IPS-11a (cell line): ENCODE results near the gene ELK3.

Source experiments
- H3K4me3 ChIP-seq: one replicate; pipeline ENCODE4 v1.5.1; 2013; ENCODE audit warnings: low read depth, low read length, control low read depth

Gene ELK3

GRCh38 chr12:96256672-96257361 is 62.6 kb downstream of the ELK3 start:
- H3K4me3 ChIP-seq = no peak overlapping the region

GRCh38 chr12:96257550-96258103 is 63.5 kb downstream of the ELK3 start:
- no peak overlapping the region for H3K4me3 ChIP-seq

- H3K4me3 ChIP-seq = no peak overlapping the region
Measured at GRCh38 chr12:96258104-96258961, 64.2 kb downstream of the ELK3 start.

GRCh38 chr12:96260231-96260630 is 66.1 kb downstream of the ELK3 start:
- no peak overlapping the region for H3K4me3 ChIP-seq

- H3K4me3 ChIP-seq = no peak overlapping the region
Measured at GRCh38 chr12:96260644-96261043, 66.5 kb downstream of the ELK3 start.

- H3K4me3 ChIP-seq = no peak overlapping the region
Measured at GRCh38 chr12:96261557-96261956, 67.4 kb downstream of the ELK3 start.

GRCh38 chr12:96263449-96263902 is 69.3 kb downstream of the ELK3 start:
- no peak overlapping the region for H3K4me3 ChIP-seq

- H3K4me3 ChIP-seq = no peak overlapping the region
Measured at GRCh38 chr12:96265400-96265799, 71.2 kb downstream of the ELK3 start.

- no peak overlapping the region for H3K4me3 ChIP-seq
Measured at GRCh38 chr12:96265836-96266235, 71.7 kb downstream of the ELK3 start.

GRCh38 chr12:96266238-96266637 is 72.1 kb downstream of the ELK3 start:
- no peak overlapping the region for H3K4me3 ChIP-seq

- no peak overlapping the region for H3K4me3 ChIP-seq
Measured at GRCh38 chr12:96271469-96272199, 77.5 kb downstream of the ELK3 start.

GRCh38 chr12:96274331-96274730 is 80.2 kb downstream of the ELK3 start:
- H3K4me3 ChIP-seq = no peak overlapping the region

GRCh38 chr12:96285158-96285557 is 91.0 kb downstream of the ELK3 start:
- H3K4me3 ChIP-seq = no peak overlapping the region

- H3K4me3 ChIP-seq = no peak overlapping the region
Measured at GRCh38 chr12:96289067-96289466, 94.9 kb downstream of the ELK3 start.

GRCh38 chr12:96293093-96293492 is 98.9 kb downstream of the ELK3 start:
- H3K4me3 ChIP-seq = no peak overlapping the region

- H3K4me3 ChIP-seq = no peak overlapping the region
Measured at GRCh38 chr12:96294831-96295230, 100.7 kb downstream of the ELK3 start.

GRCh38 chr12:96295532-96296160 is 101.5 kb downstream of the ELK3 start:
- H3K4me3 ChIP-seq = no peak overlapping the region

- H3K4me3 ChIP-seq = no peak overlapping the region
Measured at GRCh38 chr12:96297504-96297903, 103.3 kb downstream of the ELK3 start.

- no peak overlapping the region for H3K4me3 ChIP-seq
Measured at GRCh38 chr12:96300064-96300463, 105.9 kb downstream of the ELK3 start.

GRCh38 chr12:96301732-96302131 is 107.6 kb downstream of the ELK3 start:
- no peak overlapping the region for H3K4me3 ChIP-seq
